GM23338 (cell line): ENCODE data around the gene IRS1. TPM values are rescaled to one million over a fixed set of nuclear protein-coding genes. Genes with fewer than 3 reads are reported as not detected.

ENCODE experiments used
- ATAC-seq: fragments of 200-7000 bp; cut with Tn5 transposase; 3 replicates; pipeline ENCODE4 v1.9.1; 2020
- DNase-seq: peaks from one replicate; pipeline ENCODE4 v3.0.0-alpha.2; 2015; ENCODE audit warnings: low spot score
- H2AFZ ChIP-seq: fragments of 200-600 bp; sonication (generic); 2 replicates; pipeline ENCODE4 v1.8.0; 2016; ENCODE audit warnings: antibody characterized with exemption, mild to moderate bottlenecking, moderate library complexity
- H3F3A ChIP-seq: fragments of 200-600 bp; sonication (generic); replicated peaks from 2 replicates; pipeline ENCODE4 v1.8.0; 2017; ENCODE audit warnings: antibody characterized with exemption, mixed run types, low read depth
- H3K27ac ChIP-seq: fragments of 200-600 bp; sonication (generic); 2 replicates; pipeline ENCODE4 v1.6.1; 2016; ENCODE audit warnings: low read depth
- H3K27me3 ChIP-seq: fragments of 200-600 bp; sonication (generic); 2 replicates; pipeline ENCODE4 v1.8.0; 2016; ENCODE audit warnings: mild to moderate bottlenecking, mixed run types, moderate library complexity; ENCODE audit not compliant: insufficient read depth
- H3K36me3 ChIP-seq: fragments of 200-600 bp; sonication (generic); 2 replicates; pipeline ENCODE4 v1.8.0; 2016; ENCODE audit warnings: mild to moderate bottlenecking; ENCODE audit not compliant: insufficient read depth
- H3K4me1 ChIP-seq: fragments of 200-600 bp; sonication (generic); 2 replicates; pipeline ENCODE4 v1.8.0; 2016; ENCODE audit warnings: mild to moderate bottlenecking, moderate library complexity; ENCODE audit not compliant: insufficient read depth
- H3K4me2 ChIP-seq: fragments of 200-600 bp; sonication (generic); 2 replicates; pipeline ENCODE4 v1.7.1; 2017; ENCODE audit warnings: mixed run types
- H3K4me3 ChIP-seq: fragments of 200-600 bp; sonication (generic); 2 replicates; pipeline ENCODE4 v1.6.1; 2016; ENCODE audit warnings: mixed run types
- H3K79me2 ChIP-seq: fragments of 200-600 bp; sonication (generic); replicated peaks from 2 replicates; pipeline ENCODE4 v1.8.0; 2017; ENCODE audit warnings: mild to moderate bottlenecking; ENCODE audit not compliant: insufficient read depth
- H3K9me2 ChIP-seq: fragments of 200-600 bp; sonication (generic); 2 replicates; pipeline ENCODE4 v1.8.0; 2017; ENCODE audit not compliant: insufficient read depth
- H4K20me1 ChIP-seq: fragments of 200-600 bp; sonication (generic); replicated peaks from 2 replicates; pipeline ENCODE4 v1.8.0; 2017; ENCODE audit warnings: mild to moderate bottlenecking; ENCODE audit not compliant: insufficient read depth
- H3K27ac Mint-ChIP-seq: 2 replicates; pipeline ENCODE4 v1.8.0; 2020; ENCODE audit warnings: inconsistent platforms, mild to moderate bottlenecking, moderate library complexity, mixed read lengths
- H3K27me3 Mint-ChIP-seq: 3 replicates; pipeline ENCODE4 v1.8.0; 2022; ENCODE audit warnings: low read depth, mild to moderate bottlenecking, moderate library complexity, mixed read lengths, inconsistent platforms; ENCODE audit not compliant: insufficient read depth, poor library complexity
- H3K36me3 Mint-ChIP-seq: 3 replicates; pipeline ENCODE4 v1.8.0; 2021; ENCODE audit warnings: low read depth, mild to moderate bottlenecking, inconsistent platforms, moderate library complexity, mixed read lengths
- H3K4me1 Mint-ChIP-seq: 3 replicates; pipeline ENCODE4 v1.8.0; 2020; ENCODE audit warnings: mild to moderate bottlenecking, inconsistent platforms, mixed read lengths
- H3K4me3 Mint-ChIP-seq: 3 replicates; pipeline ENCODE4 v1.8.0; 2021; ENCODE audit warnings: moderate library complexity, mild to moderate bottlenecking, inconsistent platforms, mixed read lengths
- H3K9me3 Mint-ChIP-seq: 3 replicates; pipeline ENCODE4 v1.8.0; 2020; ENCODE audit warnings: moderate library complexity, mild to moderate bottlenecking, inconsistent platforms, mixed read lengths
- CREB1 ChIP-seq: fragments of 250-450 bp; sonication (Bioruptor Pico); IDR thresholded peaks from 2 replicates; pipeline ENCODE4 v1.5.0; 2020; ENCODE audit warnings: low read depth, mild to moderate bottlenecking, moderate library complexity
- CTCF ChIP-seq, 2 experiments: fragments of 200-600 bp in 1 of 2; sonication (generic) in 1 of 2; conservative IDR thresholded peaks; 2 replicates each; pipeline versions ENCODE4 v1.5.1 to v1.6.1; 2016 to 2017; ENCODE audit warnings: antibody characterized with exemption in 2 of 2, low read depth in 2 of 2, mild to moderate bottlenecking in 2 of 2, moderate library complexity in 1 of 2
- ETS1 ChIP-seq: IDR thresholded peaks from 2 replicates; pipeline ENCODE4 v1.6.1; 2016; ENCODE audit warnings: antibody characterized with exemption
- EZH2 ChIP-seq: fragments of 200-600 bp; sonication (generic); IDR thresholded peaks from one replicate; pipeline ENCODE4 v1.8.0; 2017; ENCODE audit warnings: antibody characterized with exemption, mild to moderate bottlenecking, low read depth; ENCODE audit not compliant: unreplicated experiment
- EZH2phosphoT487 ChIP-seq: fragments of 200-600 bp; sonication (generic); IDR thresholded peaks from one replicate; pipeline ENCODE4 v1.8.1; 2018; ENCODE audit warnings: antibody characterized with exemption; ENCODE audit not compliant: unreplicated experiment
- JUNB ChIP-seq: IDR thresholded peaks from one replicate; pipeline ENCODE4 v1.6.1; 2016; ENCODE audit warnings: antibody characterized with exemption; ENCODE audit not compliant: unreplicated experiment
- NANOG ChIP-seq: IDR thresholded peaks from 2 replicates; pipeline ENCODE4 v1.6.1; 2016; ENCODE audit warnings: antibody characterized with exemption, borderline replicate concordance
- POLR2AphosphoS5 ChIP-seq: IDR thresholded peaks from 2 replicates; pipeline ENCODE4 v1.6.1; 2016; ENCODE audit warnings: antibody characterized with exemption, low read depth
- REST ChIP-seq: IDR thresholded peaks from one replicate; pipeline ENCODE4 v1.6.1; 2018; ENCODE audit warnings: antibody characterized with exemption; ENCODE audit not compliant: unreplicated experiment
- ZNF331 ChIP-seq: fragments of 250-450 bp; sonication (Bioruptor Pico); IDR thresholded peaks from 2 replicates; pipeline ENCODE4 v1.5.0; 2020; ENCODE audit warnings: low read depth, mild to moderate bottlenecking, moderate library complexity
- ZNF462 ChIP-seq: fragments of 250-450 bp; sonication (Bioruptor Pico); IDR thresholded peaks from 2 replicates; pipeline ENCODE4 v1.5.0; 2020; ENCODE audit warnings: mild to moderate bottlenecking, moderate library complexity
- polyA plus RNA-seq: library from polyadenylated mRNA; unstranded; fragments of >200 nt; fragmentation: Nextera tagmentation; extraction: Ambion mirVana; gene quantifications from 2 replicates; pipeline ENCODE4 v1.2.1, GENCODE V29; 2016
- total RNA-seq: library from RNA; depleted of rRNA; stranded (reverse); fragments of >200 nt; shearing (Covaris generic); gene quantifications from 2 replicates; pipeline ENCODE4 v1.2.3, GENCODE V29; 2014

Gene IRS1
- total and polyA plus RNA-seq, 2 experiments from 2014 or later: 6.9 to 26.2 TPM

- peaks cover 9% of the 10 kb centered on the region for H3K36me3 Mint-ChIP-seq
- Histone ChIP-seq H3K4me2 (no peak overlapping the region), H3K36me3 (no peaks in the 10 kb centered on the region), H2AFZ (no peak overlapping the region), H3K4me3 (no peak overlapping the region), H3K27ac (no peak overlapping the region), H4K20me1 (no peaks in the 10 kb centered on the region; the same call in 1 of the 2 replicates), H3K27me3 (no peaks in the 10 kb centered on the region), H3K4me1 (no peaks in the 10 kb centered on the region), H3K9me2 (no peaks in the 10 kb centered on the region), H3F3A (no peaks in the 10 kb centered on the region), H3K79me2 (peaks cover 7% of the 10 kb centered on the region; the same call in 1 of the 2 replicates)
- H3K9me3 Mint-ChIP-seq: no peaks in the 10 kb centered on the region; the same call in 2 of the 3 replicates
- peaks cover 13% of the 10 kb centered on the region; the same call in 2 of the 3 replicates for H3K4me1 Mint-ChIP-seq
- H3K27me3 Mint-ChIP-seq: no peaks in the 10 kb centered on the region
- DNase-seq: no peak
- H3K27ac Mint-ChIP-seq: no peak overlapping the region
- no peak for ATAC-seq
- no peak overlapping the region for H3K4me3 Mint-ChIP-seq
- TF ChIP-seq JUNB (no peak), POLR2AphosphoS5 (no peak), CREB1 (CRISPR knock-in tag) (no peak), ZNF462 (CRISPR knock-in tag) (no peak), REST (no peak), EZH2 (no peak), CTCF (conservative IDR thresholded peaks at IDR 0.05; ENCODE audit: low read depth in 2 of 2) (no peak), NANOG (no peak), ZNF331 (no peak), ETS1 (no peak), EZH2phosphoT487 (no peak)
Measured at GRCh38 chr2:226732478-226733188, 67.0 kb downstream of the IRS1 start.
